NCI-H1694 (cell line): ENCODE data around the gene RANBP3.
"Not testable (repeated sequence)": the region's sequence is repeated elsewhere in the genome, so short reads cannot be mapped to it uniquely, and the experiment has no call there.

Experiments used
- DNase-seq: peaks from one replicate; lab custom pipeline; 2025; lab: John Stamatoyannopoulos, UW

RANBP3 gene

GRCh38 chr19:5903624-5904351 lies 74.2 kb downstream of the RANBP3 start, which contains the start of gene NDUFA11:
NDUFA11 (minus strand) TSS chr19:5903790; CDS start chr19:5903708, 82 bp downstream.
- DNase-seq, result peak; percentile 90

- DNase-seq, result no peak
Observed at GRCh38 chr19:5903056-5903623, 74.8 kb downstream of the RANBP3 start.

- no peak for DNase-seq
Observed at GRCh38 chr19:5900976-5901375, 77.0 kb downstream of the RANBP3 start.

GRCh38 chr19:5899728-5900526 lies 78.0 kb downstream of the RANBP3 start:
- DNase-seq, result no peak

- no peak for DNase-seq
Observed at GRCh38 chr19:5897189-5897969, 80.6 kb downstream of the RANBP3 start.

GRCh38 chr19:5896365-5897076 lies 81.4 kb downstream of the RANBP3 start:
- DNase-seq, result no peak

GRCh38 chr19:5895890-5896289 lies 82.0 kb downstream of the RANBP3 start:
- DNase-seq, result no peak

GRCh38 chr19:5895409-5895808 lies 82.5 kb downstream of the RANBP3 start:
- no peak for DNase-seq

- DNase-seq, result no peak
Observed at GRCh38 chr19:5894704-5895349, 83.1 kb downstream of the RANBP3 start.

GRCh38 chr19:5893907-5894703 lies 83.8 kb downstream of the RANBP3 start:
- DNase-seq, result peak; percentile 13

GRCh38 chr19:5893296-5893903 lies 84.5 kb downstream of the RANBP3 start:
- DNase-seq, result no peak

- DNase-seq, result no peak
Observed at GRCh38 chr19:5892772-5893275, 85.1 kb downstream of the RANBP3 start.

- DNase-seq, result no peak
Observed at GRCh38 chr19:5891938-5892771, 85.8 kb downstream of the RANBP3 start.

- DNase-seq, result no peak
Observed at GRCh38 chr19:5891572-5891937, 86.4 kb downstream of the RANBP3 start.

GRCh38 chr19:5890099-5890498 lies 87.8 kb downstream of the RANBP3 start:
- no peak for DNase-seq

GRCh38 chr19:5889288-5889971 lies 88.5 kb downstream of the RANBP3 start:
- no peak for DNase-seq

- not testable (repeated sequence) for DNase-seq
Observed at GRCh38 chr19:5884065-5884811, 93.7 kb downstream of the RANBP3 start.
